ENCODE results near the gene POLR2I. TPM values are rescaled to one million over a fixed set of nuclear protein-coding genes. Genes with fewer than 3 reads are reported as not detected.
A peak's percentile ranks its signal among the peaks of the same experiment; 100 is the strongest.

POLR2I gene
- total and polyA plus RNA-seq, 9 of the 15 experiments (the other 6 are each of a cell fraction or from before 2014, with no cell fraction given), result 28.0 to 283 (median 123) TPM

- FAIRE-seq (no peak), DNase-seq (ENCODE audit: extremely low read depth in 1 of 4, low spot score in 3 of 4) (no peak), ATAC-seq (no peak)
- no TSS peak for BruUV-seq (replicated peaks)
- ChIA-PET POLR2A (interaction anchor here (1.1 kb wide), 1 partner anchor 11 kb away, joined by 4 read pairs; no protein-coding TSS in a partner anchor), CTCF (ENCODE audit: low intra/inter-chr PET ratio) (no interaction called here)
- H3K79me2 ChIP-seq (ENCODE audit: control insufficient read depth, insufficient read depth, low read length), result no peaks in the 10 kb centered on the region
- intact Hi-C loops (cut with micrococcal nuclease) (no loop called here), in situ Hi-C loops (cut with MboI) (no loop called here)
- H3K4me3 ChIP-seq, result no peak overlapping the region
- H3K4me2 ChIP-seq (ENCODE audit: insufficient read depth, low read length), result no peak overlapping the region
- H3K4me1 ChIP-seq (replicated peaks in 1 of 2; ENCODE audit: control insufficient read depth in 2 of 2, insufficient read depth in 2 of 2, low read length in 2 of 2), result no peaks in the 10 kb centered on the region; a peak in 1 of 5 replicates
- H3K9me1 ChIP-seq (ENCODE audit: control insufficient read depth, insufficient read depth, low read length), result no peaks in the 10 kb centered on the region
- no peak for TF ChIP-seq CHAMP1 (IDR thresholded peaks at IDR 0.05)
- TF ChIP-seq HES1 (IDR thresholded peaks at IDR 0.05; ENCODE audit: low read depth), result no peak
- TF ChIP-seq SIRT6 (IDR thresholded peaks at IDR 0.05; ENCODE audit: low read depth, low read length), result no peak
- peak; percentile 53 for TF ChIP-seq NFE2 (IDR thresholded peaks at IDR 0.05; ENCODE audit: low read depth)
- no peak for TF ChIP-seq IFI16 (CRISPR knock-in tag; IDR thresholded peaks at IDR 0.05)
- TF ChIP-seq HDAC8 (tag; IDR thresholded peaks at IDR 0.05), result no peak
- TF ChIP-seq C11orf30 (IDR thresholded peaks at IDR 0.05; ENCODE audit: low read depth), result 0 out of 2 replicates have a peak, but pooled peaks have one; percentile 14
- TF ChIP-seq ZNF263 (CRISPR knock-in tag; IDR thresholded peaks at IDR 0.05; ENCODE audit: borderline replicate concordance), result no peak
- no peak for TF ChIP-seq HDAC1 (IDR thresholded peaks at IDR 0.05)
- no peaks in the 10 kb centered on the region for H3K27me3 ChIP-seq (ENCODE audit: control insufficient read depth in 2 of 2, insufficient read depth in 2 of 2, low read length in 2 of 2)
- H3K36me3 ChIP-seq (ENCODE audit: control insufficient read depth, insufficient read depth, low read length), result peaks cover 6% of the 10 kb centered on the region; the same call in 2 of the 3 replicates
- 0 out of 3 replicates have a peak overlapping the region, but pooled peaks have one; percentile 2 for H3K27ac ChIP-seq (ENCODE audit: extremely low read depth, low read depth, low read length)
- H3K9ac ChIP-seq (ENCODE audit: insufficient read depth in 1 of 2, low read depth in 2 of 2, low read length in 2 of 2), result no peak overlapping the region
- H2AFZ ChIP-seq (ENCODE audit: low read depth, low read length), result no peak overlapping the region
- H4K20me1 ChIP-seq (replicated peaks; ENCODE audit: control insufficient read depth, insufficient read depth, low read length), result no peaks in the 10 kb centered on the region
- 71% methylated on average over 6 of the region's 7 CpGs for WGBS (ENCODE audit: insufficient coverage, low coverage, missing lambda C conversion rate)
- no peaks in the 10 kb centered on the region for H3K9me3 ChIP-seq (replicated peaks; ENCODE audit: control insufficient read depth, insufficient read depth, low read depth, low read length)
Measured at GRCh38 chr19:36160821-36161596, 46.3 kb upstream of the POLR2I start.

Measured in K562 (cell line).